Glutamatergic neuron (in vitro differentiated cells): ENCODE measurements around the gene ABHD1. TPM values are rescaled to one million over a fixed set of nuclear protein-coding genes. Genes with fewer than 3 reads are reported as not detected.

Experiments
- DNase-seq: peaks from one replicate; pipeline ENCODE4 v3.0.0; 2022
- H3K27ac Mint-ChIP-seq: one replicate; pipeline ENCODE4 v1.8.0; 2020; ENCODE audit warnings: mild to moderate bottlenecking, mixed read lengths, inconsistent platforms; ENCODE audit not compliant: unreplicated experiment
- H3K27me3 Mint-ChIP-seq: one replicate; pipeline ENCODE4 v1.8.0; 2020; ENCODE audit warnings: mild to moderate bottlenecking, moderate library complexity, mixed read lengths, inconsistent platforms; ENCODE audit not compliant: unreplicated experiment
- H3K36me3 Mint-ChIP-seq: one replicate; pipeline ENCODE4 v1.8.0; 2020; ENCODE audit warnings: mild to moderate bottlenecking, mixed read lengths, inconsistent platforms; ENCODE audit not compliant: unreplicated experiment
- H3K4me1 Mint-ChIP-seq: one replicate; pipeline ENCODE4 v1.8.0; 2020; ENCODE audit warnings: mild to moderate bottlenecking, low read depth, mixed read lengths, inconsistent platforms; ENCODE audit not compliant: unreplicated experiment
- H3K4me3 Mint-ChIP-seq: one replicate; pipeline ENCODE4 v1.8.0; 2020; ENCODE audit warnings: mild to moderate bottlenecking, mixed read lengths, inconsistent platforms; ENCODE audit not compliant: unreplicated experiment
- H3K9me3 Mint-ChIP-seq: one replicate; pipeline ENCODE4 v1.8.0; 2020; ENCODE audit warnings: mild to moderate bottlenecking, moderate library complexity, mixed read lengths, inconsistent platforms; ENCODE audit not compliant: unreplicated experiment
- total RNA-seq: library from RNA; stranded (reverse); fragmentation: NEBNext Ultra II Directional; extraction: Animal tissue kit (Norgen Biotek cat#: 25700); gene quantifications from one replicate; pipeline ENCODE4 v1.2.1, GENCODE V29; 2021; ENCODE audit not compliant: unreplicated experiment
- TF ChIP-seq, protein P1 (sequence below): fragments of 200-600 bp; sonication (generic); IDR thresholded peaks from one replicate; pipeline ENCODE4 v1.5.0; 2021; ENCODE audit not compliant: partially characterized antibody, unreplicated experiment

The ABHD1 gene
- total RNA-seq, 1 donor from 2014 or later, result not detected

DNA sequence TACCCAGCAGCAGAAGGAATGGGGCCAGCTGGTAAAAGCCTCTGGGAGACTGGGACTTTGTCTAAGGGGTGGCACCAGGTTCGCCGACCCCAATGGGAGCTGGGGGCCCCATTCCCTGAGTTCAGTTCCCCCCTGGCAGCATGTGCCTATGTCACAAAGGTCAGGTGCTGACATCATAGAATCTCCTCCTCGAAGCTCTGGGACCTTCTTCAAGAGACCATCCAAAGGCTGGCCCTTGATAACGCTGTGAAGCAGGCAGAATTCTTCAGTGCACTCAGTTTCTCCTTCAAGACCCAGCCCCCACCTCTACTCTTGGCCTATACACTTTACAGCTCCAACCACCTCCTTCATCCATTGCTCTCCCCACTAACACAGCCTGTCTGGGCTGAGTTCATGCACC lies 15.7 kb downstream of the ABHD1 start, which contains the start of gene PRR30:
Gene PRR30 (minus strand): TSS at position 101 of the 400 bp plus-strand sequence. CDS start 1,081 bp downstream, outside the sequence.
- Mint-ChIP-seq H3K4me1 (no peaks in the 10 kb centered on the region), H3K27ac (no peak within 1 kb of the TSS), H3K9me3 (peaks cover 9% of the 10 kb centered on the region), H3K36me3 (no peaks in the 10 kb centered on the region), H3K4me3 (no peak within 1 kb of the TSS), H3K27me3 (peaks cover 11% of the 10 kb centered on the region)
- TF ChIP-seq, protein P1, sequence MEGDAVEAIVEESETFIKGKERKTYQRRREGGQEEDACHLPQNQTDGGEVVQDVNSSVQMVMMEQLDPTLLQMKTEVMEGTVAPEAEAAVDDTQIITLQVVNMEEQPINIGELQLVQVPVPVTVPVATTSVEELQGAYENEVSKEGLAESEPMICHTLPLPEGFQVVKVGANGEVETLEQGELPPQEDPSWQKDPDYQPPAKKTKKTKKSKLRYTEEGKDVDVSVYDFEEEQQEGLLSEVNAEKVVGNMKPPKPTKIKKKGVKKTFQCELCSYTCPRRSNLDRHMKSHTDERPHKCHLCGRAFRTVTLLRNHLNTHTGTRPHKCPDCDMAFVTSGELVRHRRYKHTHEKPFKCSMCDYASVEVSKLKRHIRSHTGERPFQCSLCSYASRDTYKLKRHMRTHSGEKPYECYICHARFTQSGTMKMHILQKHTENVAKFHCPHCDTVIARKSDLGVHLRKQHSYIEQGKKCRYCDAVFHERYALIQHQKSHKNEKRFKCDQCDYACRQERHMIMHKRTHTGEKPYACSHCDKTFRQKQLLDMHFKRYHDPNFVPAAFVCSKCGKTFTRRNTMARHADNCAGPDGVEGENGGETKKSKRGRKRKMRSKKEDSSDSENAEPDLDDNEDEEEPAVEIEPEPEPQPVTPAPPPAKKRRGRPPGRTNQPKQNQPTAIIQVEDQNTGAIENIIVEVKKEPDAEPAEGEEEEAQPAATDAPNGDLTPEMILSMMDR, result no peak
- DNase-seq, result no peak

DNA sequence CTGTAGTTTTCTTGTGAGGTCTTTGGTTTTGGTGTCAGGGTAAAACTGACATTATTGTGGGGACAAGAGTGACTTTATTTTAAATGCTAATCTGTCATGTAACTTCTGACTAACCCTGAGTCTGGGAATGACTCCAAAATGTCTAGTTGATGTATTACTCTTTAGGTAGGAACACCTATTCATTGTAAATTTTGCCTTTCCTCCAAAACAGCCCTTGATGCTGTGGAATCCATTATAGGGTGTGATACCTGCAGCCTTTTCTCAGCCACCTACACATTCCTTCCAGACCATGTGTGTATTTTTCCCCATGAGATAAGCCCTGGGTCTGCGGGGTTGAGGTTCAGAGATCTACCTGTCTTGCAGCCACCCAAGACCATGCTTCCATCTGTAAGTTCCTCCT lies 19.7 kb downstream of the ABHD1 start:
- Mint-ChIP-seq H3K27ac (no peak overlapping the region), H3K9me3 (peaks cover 6% of the 10 kb centered on the region), H3K36me3 (no peaks in the 10 kb centered on the region), H3K4me1 (no peaks in the 10 kb centered on the region), H3K4me3 (no peak overlapping the region), H3K27me3 (peaks cover 7% of the 10 kb centered on the region)
- TF ChIP-seq, protein P1, result no peak
- DNase-seq, result no peak

DNA sequence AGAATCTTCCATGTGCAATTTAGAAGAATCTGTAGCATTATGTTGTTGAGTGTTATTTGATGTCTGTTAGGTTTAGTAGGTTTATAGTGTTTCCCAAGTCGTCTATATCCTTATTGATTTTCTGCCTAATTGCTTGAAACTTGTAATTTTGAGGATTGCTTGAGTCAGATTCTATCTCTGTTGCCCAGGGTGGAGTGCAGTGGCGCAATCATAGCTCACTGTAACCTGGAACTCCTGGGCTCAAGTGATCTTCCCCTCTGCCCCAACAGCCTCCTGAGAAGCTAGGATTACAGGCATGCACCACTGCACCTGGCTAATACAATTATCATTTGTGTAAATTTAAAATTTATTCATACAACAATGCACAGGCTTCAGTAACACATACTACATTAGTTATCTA lies 22.1 kb downstream of the ABHD1 start:
- no peaks in the 10 kb centered on the region for H3K4me1 Mint-ChIP-seq
- H3K27ac Mint-ChIP-seq, result no peak overlapping the region
- H3K27me3 Mint-ChIP-seq, result peaks cover 2% of the 10 kb centered on the region
- H3K9me3 Mint-ChIP-seq, result peaks cover 2% of the 10 kb centered on the region
- H3K36me3 Mint-ChIP-seq, result no peaks in the 10 kb centered on the region
- TF ChIP-seq, protein P1, result no peak
- no peak for DNase-seq
- H3K4me3 Mint-ChIP-seq, result no peak overlapping the region

DNA sequence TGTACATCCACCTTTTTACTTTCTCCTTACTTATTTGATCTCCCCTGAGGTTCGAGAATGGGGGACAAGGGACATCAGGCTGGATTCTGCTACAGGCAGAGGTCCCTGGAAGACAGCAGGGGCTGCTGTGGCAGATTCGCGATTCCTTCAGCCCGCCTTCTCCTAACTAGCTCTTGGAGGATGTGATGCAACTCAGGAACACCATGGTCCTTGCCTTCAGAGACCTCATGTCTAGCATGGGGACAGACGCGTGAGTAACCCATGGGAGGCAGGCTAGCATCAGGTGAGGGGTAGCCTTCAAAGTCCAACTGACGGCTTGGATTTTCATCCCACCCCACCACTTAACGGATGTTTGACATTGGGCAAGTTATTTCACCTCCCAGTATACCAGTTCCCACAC lies 24.3 kb downstream of the ABHD1 start:
- Mint-ChIP-seq H3K27me3 (peaks cover 2% of the 10 kb centered on the region), H3K9me3 (peaks cover 2% of the 10 kb centered on the region), H3K36me3 (no peaks in the 10 kb centered on the region), H3K4me3 (no peak overlapping the region), H3K4me1 (no peaks in the 10 kb centered on the region), H3K27ac (no peak overlapping the region)
- TF ChIP-seq, protein P1, result no peak
- no peak for DNase-seq

DNA sequence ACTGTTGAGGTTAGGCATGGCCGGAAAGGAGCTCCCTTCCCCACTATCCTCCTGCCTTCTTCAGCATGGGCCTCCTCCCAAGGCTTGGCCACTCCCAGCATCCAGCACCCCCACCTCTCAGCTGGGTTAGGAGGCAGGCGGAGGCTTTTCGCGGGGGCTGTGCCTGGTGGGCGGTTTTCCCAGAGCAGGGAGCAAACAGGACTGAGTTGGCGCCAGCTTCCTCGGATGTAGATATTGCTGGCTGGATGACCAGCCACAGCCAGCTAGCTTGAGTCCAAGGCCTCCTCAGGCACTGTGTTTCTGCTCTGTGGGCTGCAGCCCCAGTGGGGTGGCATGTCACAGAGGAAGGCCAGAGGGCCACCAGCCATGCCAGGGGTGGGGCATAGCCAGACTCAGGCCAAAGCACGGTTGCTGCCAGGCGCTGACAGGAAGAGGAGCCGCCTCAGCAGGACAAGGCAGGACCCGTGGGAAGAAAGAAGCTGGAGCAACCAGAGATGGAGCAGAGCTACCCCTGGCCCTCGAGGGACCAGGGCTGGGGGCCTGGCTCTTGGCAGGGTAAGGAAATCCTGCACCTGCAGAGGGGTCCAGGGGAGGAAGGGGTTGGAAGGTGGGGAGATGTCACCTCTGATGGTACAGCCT lies 25.3 kb downstream of the ABHD1 start, which contains the start of gene TCF23:
Gene TCF23 (plus strand): TSS at position 204 of the 639 bp plus-strand sequence. CDS start 130 bp downstream, at position 334.
- Mint-ChIP-seq H3K27ac (no peak within 1 kb of the TSS), H3K4me3 (no peak within 1 kb of the TSS), H3K9me3 (peaks cover 2% of the 10 kb centered on the region), H3K4me1 (no peaks in the 10 kb centered on the region), H3K27me3 (no peaks in the 10 kb centered on the region), H3K36me3 (no peaks in the 10 kb centered on the region)
- TF ChIP-seq, protein P1, result no peak
- no peak for DNase-seq
